ENCODE measurements around the gene HSDL2.

Gene HSDL2

DNA sequence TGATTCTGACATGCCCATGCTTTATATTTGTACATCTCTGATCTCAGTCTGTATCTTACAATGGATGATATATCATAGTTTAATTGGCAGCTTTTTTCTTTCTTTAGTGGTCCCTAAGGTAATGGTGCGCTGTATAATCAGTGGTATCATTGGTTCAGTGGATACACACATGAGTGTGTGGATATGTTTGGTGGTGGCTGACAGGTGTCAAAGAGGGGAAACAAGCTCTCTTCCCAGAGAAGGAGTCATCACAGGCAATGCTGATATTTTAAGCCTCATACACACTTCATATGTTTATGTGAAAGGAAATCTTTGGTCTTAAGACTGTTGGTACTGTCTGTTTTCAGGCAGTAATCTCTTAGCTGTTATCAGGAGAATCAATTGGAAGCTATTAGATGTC is 54.6 kb downstream of the HSDL2 start:
- TF ChIP-seq GATA1 (IDR thresholded peaks at IDR 0.05; ENCODE audit: low read depth, low read length), result no peak
- TF ChIP-seq POLR2A (IDR thresholded peaks at IDR 0.05; ENCODE audit: low read length), result no peak

DNA sequence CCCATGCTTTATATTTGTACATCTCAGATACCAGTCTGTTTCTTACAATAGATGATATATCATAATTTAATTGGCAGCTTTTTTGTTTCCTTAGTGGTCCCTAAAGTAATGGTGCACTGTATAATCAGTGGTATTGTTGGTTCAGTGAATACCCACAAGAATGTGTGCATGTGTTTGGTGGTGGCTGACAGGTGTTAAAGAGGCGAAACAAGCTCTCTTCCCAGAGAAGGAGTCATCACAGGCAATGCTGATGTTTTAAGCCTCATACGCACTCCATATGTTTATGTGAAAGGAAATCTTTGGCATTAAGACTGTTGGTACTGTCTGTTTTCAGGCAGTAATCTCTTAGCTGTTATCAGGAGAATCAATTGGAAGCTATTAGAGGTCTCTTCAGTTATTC is 57.5 kb downstream of the HSDL2 start:
- TF ChIP-seq GATA1 (IDR thresholded peaks at IDR 0.05; ENCODE audit: low read depth, low read length) (no peak), POLR2A (IDR thresholded peaks at IDR 0.05; ENCODE audit: low read length) (no peak)
- DNase-seq, result no peak

More for the DNA sequence above, 54.6 kb downstream of the HSDL2 start:
- no peak for DNase-seq

GRCh38 chr9:112439171-112439570 is 59.3 kb downstream of the HSDL2 start:
- no peak for DNase-seq
- TF ChIP-seq GATA1 (IDR thresholded peaks at IDR 0.05; ENCODE audit: low read depth, low read length) (no peak), POLR2A (IDR thresholded peaks at IDR 0.05; ENCODE audit: low read length) (no peak)

GRCh38 chr9:112439825-112440224 is 59.9 kb downstream of the HSDL2 start:
- no peak for TF ChIP-seq GATA1 (IDR thresholded peaks at IDR 0.05; ENCODE audit: low read depth, low read length)
- TF ChIP-seq POLR2A (IDR thresholded peaks at IDR 0.05; ENCODE audit: low read length), result no peak
- DNase-seq, result no peak

DNA sequence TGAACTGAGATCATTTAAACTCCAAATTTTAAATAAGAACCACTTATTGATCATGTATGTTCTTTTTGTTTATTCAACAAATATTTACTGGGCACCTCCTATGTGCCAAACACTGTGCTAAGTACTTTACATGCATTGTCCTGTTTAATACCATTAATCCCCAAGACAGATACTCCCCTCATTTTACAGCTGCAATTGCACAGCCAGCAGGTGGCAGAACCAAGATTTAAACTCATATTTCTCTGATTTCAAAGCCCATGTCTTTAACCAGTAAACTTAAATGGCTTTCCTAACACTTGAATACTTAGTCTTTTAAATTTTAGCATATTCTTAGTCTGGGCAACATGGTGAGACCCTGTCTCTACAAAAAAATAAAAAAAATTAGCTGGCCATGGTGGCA is 63.3 kb downstream of the HSDL2 start:
- no peak for TF ChIP-seq GATA1 (IDR thresholded peaks at IDR 0.05; ENCODE audit: low read depth, low read length)
- DNase-seq, result peak; percentile 37 to 47

- no peak for TF ChIP-seq GATA1 (IDR thresholded peaks at IDR 0.05; ENCODE audit: low read depth, low read length)
- TF ChIP-seq POLR2A (IDR thresholded peaks at IDR 0.05; ENCODE audit: low read length), result no peak
- no peak for DNase-seq
These were observed 63.7 kb downstream of the HSDL2 start for GRCh38 chr9:112443636-112444035.

DNA sequence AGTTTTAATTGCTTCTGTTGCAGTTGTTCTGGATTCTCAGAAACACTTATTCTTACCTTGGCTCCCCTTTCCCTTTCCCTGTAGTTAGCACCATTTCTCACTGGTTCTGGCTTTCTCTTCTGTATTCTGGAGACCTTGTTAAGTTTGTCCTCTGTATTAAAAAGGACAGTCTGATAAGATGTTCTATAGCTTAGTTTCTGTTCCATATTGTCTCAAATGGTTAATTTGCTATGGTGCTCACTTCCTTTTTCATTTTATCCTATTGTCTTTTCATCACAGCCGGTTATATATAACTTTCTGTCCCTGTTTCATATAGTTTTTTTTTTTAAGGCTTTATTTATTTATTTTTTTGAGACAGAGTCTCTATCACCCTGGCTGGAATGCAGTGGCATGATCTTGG is 65.3 kb downstream of the HSDL2 start:
- DNase-seq, result no peak

DNA sequence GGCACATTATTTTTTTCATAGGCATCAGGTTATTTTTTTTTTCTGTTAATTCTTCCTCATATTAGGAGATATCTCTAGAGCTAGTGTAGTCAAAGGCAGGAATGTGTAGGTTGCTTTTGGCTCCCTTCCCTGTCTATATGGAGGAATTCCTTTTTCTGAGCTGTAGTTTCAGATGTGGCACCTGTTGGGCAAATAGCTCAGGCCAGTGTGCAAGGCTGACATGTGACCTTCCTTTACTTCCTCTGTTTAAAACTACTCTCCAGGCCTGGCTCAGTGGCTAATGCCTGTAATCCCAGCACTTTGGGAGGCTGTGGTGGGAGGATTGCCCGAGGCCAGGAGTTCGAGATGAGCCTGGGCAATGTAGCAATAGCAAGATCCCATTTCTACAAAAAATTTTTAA is 66.2 kb downstream of the HSDL2 start:
- no peak for TF ChIP-seq GATA1 (IDR thresholded peaks at IDR 0.05; ENCODE audit: low read depth, low read length)
- TF ChIP-seq POLR2A (IDR thresholded peaks at IDR 0.05; ENCODE audit: low read length), result no peak

More for the DNA sequence above, 65.3 kb downstream of the HSDL2 start:
- TF ChIP-seq GATA1 (IDR thresholded peaks at IDR 0.05; ENCODE audit: low read depth, low read length), result no peak
- TF ChIP-seq POLR2A (IDR thresholded peaks at IDR 0.05; ENCODE audit: low read length), result no peak

DNA sequence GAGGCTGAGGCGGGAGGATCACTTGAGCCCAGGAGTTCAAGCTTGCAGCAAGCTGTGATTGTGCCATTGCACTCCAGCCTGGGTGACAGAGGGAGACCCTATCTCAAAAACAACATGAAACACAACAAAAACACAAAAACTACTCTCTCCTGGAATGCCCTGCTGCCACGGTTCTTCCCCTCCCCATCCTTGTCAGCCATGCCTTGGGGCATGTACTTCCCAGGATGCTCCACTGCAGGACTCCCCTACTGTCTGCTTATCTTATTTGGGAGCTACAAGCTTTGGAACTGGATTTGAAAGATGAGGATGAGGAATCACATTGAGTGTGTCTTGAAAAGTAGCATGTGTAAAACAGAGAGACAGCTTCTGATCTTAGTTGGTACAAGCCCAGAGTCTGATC is 66.6 kb downstream of the HSDL2 start:
- no peak for DNase-seq
- TF ChIP-seq GATA1 (IDR thresholded peaks at IDR 0.05; ENCODE audit: low read depth, low read length), result no peak
- no peak for TF ChIP-seq POLR2A (IDR thresholded peaks at IDR 0.05; ENCODE audit: low read length)

More for the DNA sequence above, 66.2 kb downstream of the HSDL2 start:
- DNase-seq, result no peak

DNA sequence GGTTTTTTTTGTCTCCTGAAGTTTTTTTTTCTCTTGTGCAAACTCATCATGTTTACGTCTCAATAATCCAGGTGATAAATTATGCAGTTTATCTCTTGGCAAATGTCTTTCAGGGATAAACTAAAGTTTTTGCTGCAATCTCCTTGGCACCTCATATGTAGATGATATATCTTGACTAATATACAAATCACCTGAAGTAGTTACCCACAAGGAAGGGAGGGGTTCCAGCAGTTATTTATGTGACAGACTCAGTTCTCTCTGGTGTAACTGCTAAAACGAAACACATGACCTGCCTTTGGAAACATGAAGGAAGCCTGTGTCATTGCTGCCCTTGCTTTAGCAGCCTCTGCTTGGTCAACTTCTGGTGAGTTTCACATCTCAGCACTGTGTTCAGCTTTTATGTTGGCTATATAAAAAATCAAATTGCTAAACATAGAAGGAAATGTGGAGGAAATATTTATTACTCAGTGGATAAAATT is 67.4 kb downstream of the HSDL2 start:
- no peak for DNase-seq
- TF ChIP-seq POLR2A (IDR thresholded peaks at IDR 0.05; ENCODE audit: low read length) (no peak), GATA1 (IDR thresholded peaks at IDR 0.05; ENCODE audit: low read depth, low read length) (no peak)

- no peak for DNase-seq
- TF ChIP-seq GATA1 (IDR thresholded peaks at IDR 0.05; ENCODE audit: low read depth, low read length) (no peak), POLR2A (IDR thresholded peaks at IDR 0.05; ENCODE audit: low read length) (no peak)
These were observed 82.9 kb downstream of the HSDL2 start for GRCh38 chr9:112462855-112463254.

GRCh38 chr9:112465352-112465751 is 85.4 kb downstream of the HSDL2 start:
- TF ChIP-seq GATA1 (IDR thresholded peaks at IDR 0.05; ENCODE audit: low read depth, low read length), result no peak
- TF ChIP-seq POLR2A (IDR thresholded peaks at IDR 0.05; ENCODE audit: low read length), result no peak
- DNase-seq, result no peak

GRCh38 chr9:112472996-112473395 is 93.1 kb downstream of the HSDL2 start:
- no peak for DNase-seq
- TF ChIP-seq POLR2A (IDR thresholded peaks at IDR 0.05; ENCODE audit: low read length) (no peak), GATA1 (IDR thresholded peaks at IDR 0.05; ENCODE audit: low read depth, low read length) (no peak)

- DNase-seq, result no peak
These were observed 94.1 kb downstream of the HSDL2 start for GRCh38 chr9:112473986-112474385.

GRCh38 chr9:112475318-112475717 is 95.4 kb downstream of the HSDL2 start:
- TF ChIP-seq POLR2A (IDR thresholded peaks at IDR 0.05; ENCODE audit: low read length) (no peak), GATA1 (IDR thresholded peaks at IDR 0.05; ENCODE audit: low read depth, low read length) (no peak)

More at GRCh38 chr9:112473986-112474385, 94.1 kb downstream of the HSDL2 start:
- TF ChIP-seq POLR2A (IDR thresholded peaks at IDR 0.05; ENCODE audit: low read length) (no peak), GATA1 (IDR thresholded peaks at IDR 0.05; ENCODE audit: low read depth, low read length) (no peak)

GRCh38 chr9:112477330-112477729 is 97.4 kb downstream of the HSDL2 start:
- DNase-seq, result no peak
- TF ChIP-seq POLR2A (IDR thresholded peaks at IDR 0.05; ENCODE audit: low read length) (no peak), GATA1 (IDR thresholded peaks at IDR 0.05; ENCODE audit: low read depth, low read length) (no peak)

More at GRCh38 chr9:112475318-112475717, 95.4 kb downstream of the HSDL2 start:
- no peak for DNase-seq
